ENCODE data around the gene COX6A2. TPM values are rescaled to one million over a fixed set of nuclear protein-coding genes. Genes with fewer than 3 reads are reported as not detected.

The COX6A2 gene
- total RNA-seq, 1 experiment from 2014 or later = not detected

DNA sequence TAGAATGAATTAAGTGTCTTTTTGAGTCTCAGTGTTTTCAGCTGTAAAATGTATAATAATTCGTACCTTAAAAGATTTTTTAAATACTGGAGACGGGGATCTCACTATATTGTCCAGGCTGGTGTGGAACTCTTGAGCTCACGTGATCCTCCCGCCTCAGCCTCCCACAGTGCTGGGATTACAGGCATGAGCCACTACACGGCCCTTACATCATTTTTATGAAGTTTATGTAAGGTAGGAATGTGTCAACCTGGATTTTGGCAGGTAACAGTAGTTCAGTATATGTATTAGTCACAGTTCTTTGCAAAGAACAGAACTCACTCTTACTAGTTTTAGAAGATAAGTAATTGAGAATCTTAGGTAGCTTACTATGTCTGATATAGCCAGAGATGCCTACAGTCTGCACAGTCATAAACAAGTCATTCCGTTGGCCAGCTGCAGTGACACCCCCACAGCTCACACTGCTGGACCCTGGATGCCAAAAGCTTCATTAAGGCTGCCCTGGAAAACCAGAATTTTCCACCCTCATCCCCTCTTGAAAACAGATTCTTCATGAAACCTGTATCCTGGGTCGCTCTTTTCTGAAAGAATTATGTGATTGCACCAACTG lies 583 bp upstream of the COX6A2 start:
- H2BK12ac ChIP-seq (ENCODE audit: insufficient read length, low read depth, low read length) = no peak overlapping the region
- no peak overlapping the region for H3K4me2 ChIP-seq (ENCODE audit: insufficient read depth, insufficient read length, low read length)

More for the DNA sequence above, 583 bp upstream of the COX6A2 start:
- Histone ChIP-seq H3K27me3 (ENCODE audit: insufficient read depth, low read length) (peaks cover 8% of the 10 kb centered on the region; the same call in 1 of the 2 replicates), H4K5ac (ENCODE audit: insufficient read length, low read depth, low read length) (no peak overlapping the region), H3T11ph (ENCODE audit: low read length) (no peak overlapping the region), H3K23me2 (ENCODE audit: insufficient read length, low read depth, low read length, poor library complexity, severe bottlenecking) (no peaks in the 10 kb centered on the region), H4K20me1 (ENCODE audit: control insufficient read depth, insufficient read depth, insufficient read length) (no peaks in the 10 kb centered on the region), H3K27ac (ENCODE audit: insufficient read length, low read depth, low read length) (no peak overlapping the region), H3K4me1 (ENCODE audit: insufficient read depth, low read length) (no peaks in the 10 kb centered on the region), H2BK5ac (ENCODE audit: insufficient read length, low read length) (no peak overlapping the region), H3K14ac (ENCODE audit: insufficient read depth, low read length) (no peak overlapping the region), H3K23ac (ENCODE audit: insufficient read length, low read depth, low read length) (no peak overlapping the region), H2BK120ac (ENCODE audit: low read depth, low read length, poor library complexity, severe bottlenecking) (no peak overlapping the region), H2AK5ac (ENCODE audit: insufficient read length, low read length) (no peak overlapping the region), H3K56ac (ENCODE audit: insufficient read length, low read depth, low read length) (no peak overlapping the region), H3K4ac (ENCODE audit: low read depth, low read length) (no peak overlapping the region), H3K9ac (ENCODE audit: extremely low read depth, insufficient read length, low read length) (no peak overlapping the region), H2BK20ac (ENCODE audit: low read depth, low read length, poor library complexity, severe bottlenecking) (no peak overlapping the region), H4K8ac (replicated peaks; ENCODE audit: insufficient read length, low read depth, low read length) (no peak overlapping the region), H2AFZ (ENCODE audit: low read length) (no peak overlapping the region), H3K9me3 (ENCODE audit: control insufficient read depth, low read depth, low read length) (no peaks in the 10 kb centered on the region), H4K91ac (ENCODE audit: insufficient read length, low read depth, low read length) (no peak overlapping the region), H3K79me1 (ENCODE audit: insufficient read depth, low read depth, low read length, poor library complexity, severe bottlenecking) (no peaks in the 10 kb centered on the region), H2BK15ac (ENCODE audit: low read depth, low read length) (no peak overlapping the region), H3K18ac (ENCODE audit: insufficient read length, low read depth, low read length) (no peak overlapping the region), H3K79me2 (ENCODE audit: insufficient read depth, low read length) (no peaks in the 10 kb centered on the region)
- no CpG with 5 or more reads among the region's 7 CpGs for WGBS (ENCODE audit: extremely low coverage, insufficient read length, low lambda C conversion rate)
- Mint-ChIP-seq H3K4me3 (no peak overlapping the region), H3K36me3 (ENCODE audit: insufficient read depth in 1 of 3, low read depth in 3 of 3) (no peaks in the 10 kb centered on the region), H3K9me3 (no peaks in the 10 kb centered on the region; a peak in 2 of 5 replicates), H3K4me1 (peaks cover 5 to 9% of the 10 kb centered on the region in 2 experiments; a peak in 3 of 4 replicates), H3K27ac (no peak overlapping the region), H3K27me3 (ENCODE audit: low read depth) (peaks cover 8% of the 10 kb centered on the region)
- no peak for DNase-seq
- TF ChIP-seq CTCF (conservative IDR thresholded peaks at IDR 0.05) = no peak

Measured in H9 (cell line).